Measurements from ENCODE around the gene PPME1. TPM values are rescaled to one million over a fixed set of nuclear protein-coding genes. Genes with fewer than 3 reads are reported as not detected.
"Not testable (repeated sequence)": the region's sequence is repeated elsewhere in the genome, so short reads cannot be mapped to it uniquely, and the experiment has no call there.

PPME1 gene
- 10 to 100 TPM; 16.8 to 27.7 (median 25.2) TPM for total RNA-seq

- peaks cover 8 to 19% of the 10 kb centered on the region in 2 donors for H3K4me1 ChIP-seq
- no peaks in the 10 kb centered on the region for H3K27me3 ChIP-seq
- peak within 1 kb of the TSS; percentile 79 to 89 (median 86) for H3K4me3 ChIP-seq
- H3K27ac ChIP-seq = peak within 1 kb of the TSS; percentile 95
- H3K36me3 ChIP-seq = no peaks in the 10 kb centered on the region
- no peak for TF ChIP-seq CTCF (IDR thresholded peaks at IDR 0.05)
- peak; percentile 47 for TF ChIP-seq POLR2A (IDR thresholded peaks at IDR 0.05)
- TF ChIP-seq POLR2AphosphoS5 (IDR thresholded peaks at IDR 0.05) = peak; percentile 65 to 82 (median 73)
- peak; percentile 97 to 99 for DNase-seq (ENCODE audit: low spot score in 2 of 2)
- intact Hi-C loops (cut with DNase I; ENCODE audit: low total_unique reads) = no loop called here
- H3K9me3 ChIP-seq = no peaks in the 10 kb centered on the region
Measured at GRCh38 chr11:74170694-74171629, at the start of gene PPME1, which contains the start of gene C2CD3. Gene PPME1, plus strand, starts transcription at chr11:74171289. Its CDS starts 133 bp downstream, at chr11:74171422. Gene C2CD3, minus strand, starts transcription at chr11:74171002. Its CDS starts 210 bp downstream, at chr11:74170792.

GRCh38 chr11:74121804-74122203 lies 49.3 kb upstream of the PPME1 start:
- Histone ChIP-seq H3K4me1 (no peaks in the 10 kb centered on the region), H3K4me3 (no peak overlapping the region), H3K36me3 (no peaks in the 10 kb centered on the region), H3K27me3 (no peaks in the 10 kb centered on the region), H3K9me3 (no peaks in the 10 kb centered on the region), H3K27ac (no peak overlapping the region)
- intact Hi-C loops (cut with DNase I; ENCODE audit: low total_unique reads) = no loop called here
- TF ChIP-seq POLR2A (IDR thresholded peaks at IDR 0.05) = no peak
- TF ChIP-seq CTCF (IDR thresholded peaks at IDR 0.05) = no peak
- TF ChIP-seq POLR2AphosphoS5 (IDR thresholded peaks at IDR 0.05) = no peak
- DNase-seq (ENCODE audit: low spot score in 2 of 2) = no peak

- Histone ChIP-seq H3K4me3 (no peak overlapping the region), H3K27ac (no peak overlapping the region), H3K27me3 (no peaks in the 10 kb centered on the region), H3K4me1 (no peaks in the 10 kb centered on the region), H3K36me3 (no peaks in the 10 kb centered on the region), H3K9me3 (no peaks in the 10 kb centered on the region)
- DNase-seq (ENCODE audit: low spot score in 2 of 2) = no peak
- no peak for TF ChIP-seq POLR2AphosphoS5 (IDR thresholded peaks at IDR 0.05)
- no peak for TF ChIP-seq CTCF (IDR thresholded peaks at IDR 0.05)
- TF ChIP-seq POLR2A (IDR thresholded peaks at IDR 0.05) = no peak
- intact Hi-C loops (cut with DNase I; ENCODE audit: low total_unique reads) = no loop called here
Measured at GRCh38 chr11:74123008-74123448, 48.1 kb upstream of the PPME1 start.

- H3K27me3 ChIP-seq; H3K4me3 ChIP-seq; H3K27ac ChIP-seq; H3K36me3 ChIP-seq; intact Hi-C loops (cut with DNase I; ENCODE audit: low total_unique reads); H3K9me3 ChIP-seq; H3K4me1 ChIP-seq; DNase-seq (ENCODE audit: low spot score in 2 of 2): not testable (repeated sequence)
Measured at GRCh38 chr11:74129121-74129520, 42.0 kb upstream of the PPME1 start.

- Histone ChIP-seq H3K27ac (no peak overlapping the region), H3K4me1 (no peaks in the 10 kb centered on the region), H3K9me3 (no peaks in the 10 kb centered on the region), H3K27me3 (no peaks in the 10 kb centered on the region), H3K4me3 (no peak overlapping the region), H3K36me3 (no peaks in the 10 kb centered on the region)
- DNase-seq (ENCODE audit: low spot score in 2 of 2) = no peak
- intact Hi-C loops (cut with DNase I; ENCODE audit: low total_unique reads) = no loop called here
- TF ChIP-seq CTCF (IDR thresholded peaks at IDR 0.05) (no peak), POLR2AphosphoS5 (IDR thresholded peaks at IDR 0.05) (no peak), POLR2A (IDR thresholded peaks at IDR 0.05) (no peak)
Measured at GRCh38 chr11:74132833-74133232, 38.3 kb upstream of the PPME1 start.
